WERI-Rb-1 (cell line): Measurements from ENCODE around the gene LARGE1.

Experiments
- DNase-seq: peaks from one replicate; pipeline ENCODE4 v3.0.0-alpha.2; 2020
- H3K27ac ChIP-seq: fragments of 250-450 bp; sonication (Bioruptor Pico); 2 replicates; pipeline ENCODE4 v1.5.1; 2020; ENCODE audit warnings: mild to moderate bottlenecking, moderate library complexity
- H3K27me3 ChIP-seq: fragments of 250-450 bp; sonication (Bioruptor Pico); 2 replicates; pipeline ENCODE4 v1.5.1; 2021; ENCODE audit warnings: mild to moderate bottlenecking, low read depth, moderate library complexity; ENCODE audit not compliant: insufficient read depth, severe bottlenecking
- H3K36me3 ChIP-seq: fragments of 250-450 bp; sonication (Bioruptor Pico); 2 replicates; pipeline ENCODE4 v1.5.1; 2020; ENCODE audit warnings: mild to moderate bottlenecking, moderate library complexity
- H3K4me3 ChIP-seq: 2 replicates; pipeline ENCODE4 v1.5.1; 2011; ENCODE audit warnings: low read depth, mild to moderate bottlenecking, control low read depth, low read length
- H3K9me3 ChIP-seq: fragments of 250-450 bp; sonication (Bioruptor Pico); 2 replicates; pipeline ENCODE4 v1.5.1; 2021; ENCODE audit warnings: mild to moderate bottlenecking, moderate library complexity; ENCODE audit not compliant: severe bottlenecking
- TF ChIP-seq, protein P1 (sequence below): IDR thresholded peaks from 2 replicates; pipeline ENCODE4 v1.5.1; 2011; ENCODE audit warnings: low read depth, mild to moderate bottlenecking, control low read depth, inconsistent platforms, low read length

The LARGE1 gene

DNA sequence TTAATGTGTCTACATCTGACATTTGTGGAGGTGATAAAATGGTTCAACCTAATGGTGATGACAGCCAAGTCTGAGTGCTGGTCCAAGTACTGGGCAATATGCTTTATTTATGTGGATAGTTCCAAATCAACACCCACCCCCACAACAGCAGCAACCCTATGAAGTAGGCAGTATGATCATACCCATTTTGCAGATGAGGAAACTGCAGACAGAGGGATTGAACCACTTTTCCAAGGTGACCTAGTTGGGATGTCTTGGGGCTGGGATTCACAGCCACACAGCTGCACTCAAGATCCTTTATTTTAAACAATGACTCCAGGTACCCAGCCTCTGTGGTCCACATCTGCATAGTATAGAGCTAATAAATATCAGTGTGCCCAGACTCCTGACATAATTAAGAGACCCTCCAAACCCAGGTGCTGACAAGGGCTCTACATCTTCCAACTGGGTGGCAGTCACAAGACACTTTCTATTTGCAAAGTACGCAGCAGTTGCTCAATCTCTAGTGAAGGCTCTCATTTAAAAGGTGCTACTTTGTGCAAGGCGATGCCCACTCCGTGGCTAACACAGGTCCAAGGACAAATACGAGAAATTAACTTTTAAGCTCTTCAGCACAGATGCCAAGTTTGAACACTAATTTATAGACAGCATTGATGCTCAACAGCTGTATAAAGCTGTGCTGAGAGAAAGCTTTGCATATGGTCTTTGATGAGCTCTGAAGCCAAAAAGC is 426.6 kb downstream of the LARGE1 start:
- TF ChIP-seq, protein P1, sequence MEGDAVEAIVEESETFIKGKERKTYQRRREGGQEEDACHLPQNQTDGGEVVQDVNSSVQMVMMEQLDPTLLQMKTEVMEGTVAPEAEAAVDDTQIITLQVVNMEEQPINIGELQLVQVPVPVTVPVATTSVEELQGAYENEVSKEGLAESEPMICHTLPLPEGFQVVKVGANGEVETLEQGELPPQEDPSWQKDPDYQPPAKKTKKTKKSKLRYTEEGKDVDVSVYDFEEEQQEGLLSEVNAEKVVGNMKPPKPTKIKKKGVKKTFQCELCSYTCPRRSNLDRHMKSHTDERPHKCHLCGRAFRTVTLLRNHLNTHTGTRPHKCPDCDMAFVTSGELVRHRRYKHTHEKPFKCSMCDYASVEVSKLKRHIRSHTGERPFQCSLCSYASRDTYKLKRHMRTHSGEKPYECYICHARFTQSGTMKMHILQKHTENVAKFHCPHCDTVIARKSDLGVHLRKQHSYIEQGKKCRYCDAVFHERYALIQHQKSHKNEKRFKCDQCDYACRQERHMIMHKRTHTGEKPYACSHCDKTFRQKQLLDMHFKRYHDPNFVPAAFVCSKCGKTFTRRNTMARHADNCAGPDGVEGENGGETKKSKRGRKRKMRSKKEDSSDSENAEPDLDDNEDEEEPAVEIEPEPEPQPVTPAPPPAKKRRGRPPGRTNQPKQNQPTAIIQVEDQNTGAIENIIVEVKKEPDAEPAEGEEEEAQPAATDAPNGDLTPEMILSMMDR: no peak
- no peaks in the 10 kb centered on the region for H3K27me3 ChIP-seq
- no peak for DNase-seq
- H3K4me3 ChIP-seq: no peak overlapping the region
- no peaks in the 10 kb centered on the region for H3K36me3 ChIP-seq
- no peak overlapping the region for H3K27ac ChIP-seq
- no peaks in the 10 kb centered on the region for H3K9me3 ChIP-seq

DNA sequence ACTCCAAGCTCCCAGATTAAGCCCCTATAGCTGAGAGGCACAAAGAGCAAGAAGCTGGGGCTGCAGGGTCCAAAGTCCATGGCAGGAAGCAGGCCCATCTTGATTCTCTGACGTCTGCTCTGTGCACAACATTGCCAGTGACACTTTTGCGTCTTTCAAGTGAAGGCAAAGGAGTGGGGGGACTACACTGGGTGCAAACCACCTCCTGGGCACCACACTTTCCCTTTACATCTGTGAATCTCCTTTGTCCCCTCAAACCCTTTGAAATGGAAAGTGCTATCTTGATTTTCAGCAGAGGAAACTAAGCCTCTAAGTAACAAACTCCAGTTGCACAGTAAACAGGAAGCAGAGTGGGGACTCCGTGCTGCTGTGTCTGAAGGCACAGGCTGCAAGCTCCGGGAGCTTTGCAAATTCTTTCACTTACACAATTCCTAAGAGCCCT is 428.0 kb downstream of the LARGE1 start:
- Histone ChIP-seq H3K27me3 (no peaks in the 10 kb centered on the region), H3K9me3 (no peaks in the 10 kb centered on the region), H3K27ac (no peak overlapping the region), H3K36me3 (no peaks in the 10 kb centered on the region), H3K4me3 (no peak overlapping the region)
- TF ChIP-seq, protein P1: no peak
- no peak for DNase-seq

DNA sequence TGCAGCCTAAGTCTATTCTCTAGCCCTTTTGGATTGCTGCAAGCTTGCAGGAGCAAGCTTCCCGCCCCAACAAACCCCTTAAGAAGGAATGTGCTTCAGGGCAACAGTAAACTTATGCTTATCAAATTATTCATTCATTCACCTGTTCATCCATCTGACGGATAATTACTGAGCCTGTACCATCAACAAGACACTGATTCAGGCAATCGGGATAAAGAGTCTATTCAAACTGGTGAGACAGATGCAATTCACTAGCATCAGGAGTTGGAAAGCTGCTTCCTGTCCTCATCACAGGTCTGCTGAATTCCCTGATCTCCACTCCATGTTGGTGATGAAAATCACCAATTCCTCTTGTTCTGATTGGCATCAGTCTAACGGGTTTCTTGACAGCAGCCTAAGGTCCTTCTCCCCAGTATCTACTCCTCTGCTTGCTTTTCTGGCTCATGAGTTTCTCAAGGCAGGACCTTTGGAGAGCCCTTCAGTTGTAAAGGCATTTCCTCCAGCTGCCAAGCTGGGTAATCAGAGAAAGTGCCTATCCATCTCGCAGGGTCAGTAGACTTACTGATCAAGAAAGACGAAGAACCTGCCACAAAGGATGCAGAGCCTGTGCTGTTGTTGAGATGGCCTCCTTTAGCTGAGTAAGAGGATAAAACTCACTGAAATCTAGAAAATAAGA is 433.1 kb downstream of the LARGE1 start:
- Histone ChIP-seq H3K36me3 (no peaks in the 10 kb centered on the region), H3K4me3 (no peak overlapping the region), H3K27ac (no peak overlapping the region), H3K9me3 (no peaks in the 10 kb centered on the region), H3K27me3 (no peaks in the 10 kb centered on the region)
- no peak for DNase-seq
- TF ChIP-seq, protein P1: no peak

DNA sequence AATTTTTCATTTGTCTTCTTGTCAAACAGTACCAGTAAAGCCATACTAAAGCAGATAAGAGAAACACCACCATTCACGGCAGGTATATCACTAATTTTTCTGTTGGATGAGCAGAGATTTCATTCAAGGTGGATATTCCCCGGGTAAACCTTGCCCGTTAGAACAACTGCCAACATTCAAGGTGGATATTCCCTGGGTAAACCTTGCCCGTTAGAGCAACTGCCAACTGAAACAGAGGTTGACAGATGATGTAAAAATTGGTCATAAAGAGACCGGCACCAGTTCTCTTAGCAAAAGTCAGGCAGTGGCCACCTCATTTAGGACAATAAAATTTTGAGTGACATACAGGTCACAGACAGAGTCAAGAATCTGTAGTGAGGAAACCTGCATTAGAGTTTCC is 438.7 kb downstream of the LARGE1 start:
- TF ChIP-seq, protein P1: no peak
- H3K27ac ChIP-seq: no peak overlapping the region
- no peaks in the 10 kb centered on the region for H3K36me3 ChIP-seq
- no peaks in the 10 kb centered on the region for H3K27me3 ChIP-seq
- no peak overlapping the region for H3K4me3 ChIP-seq
- no peaks in the 10 kb centered on the region for H3K9me3 ChIP-seq
- no peak for DNase-seq

DNA sequence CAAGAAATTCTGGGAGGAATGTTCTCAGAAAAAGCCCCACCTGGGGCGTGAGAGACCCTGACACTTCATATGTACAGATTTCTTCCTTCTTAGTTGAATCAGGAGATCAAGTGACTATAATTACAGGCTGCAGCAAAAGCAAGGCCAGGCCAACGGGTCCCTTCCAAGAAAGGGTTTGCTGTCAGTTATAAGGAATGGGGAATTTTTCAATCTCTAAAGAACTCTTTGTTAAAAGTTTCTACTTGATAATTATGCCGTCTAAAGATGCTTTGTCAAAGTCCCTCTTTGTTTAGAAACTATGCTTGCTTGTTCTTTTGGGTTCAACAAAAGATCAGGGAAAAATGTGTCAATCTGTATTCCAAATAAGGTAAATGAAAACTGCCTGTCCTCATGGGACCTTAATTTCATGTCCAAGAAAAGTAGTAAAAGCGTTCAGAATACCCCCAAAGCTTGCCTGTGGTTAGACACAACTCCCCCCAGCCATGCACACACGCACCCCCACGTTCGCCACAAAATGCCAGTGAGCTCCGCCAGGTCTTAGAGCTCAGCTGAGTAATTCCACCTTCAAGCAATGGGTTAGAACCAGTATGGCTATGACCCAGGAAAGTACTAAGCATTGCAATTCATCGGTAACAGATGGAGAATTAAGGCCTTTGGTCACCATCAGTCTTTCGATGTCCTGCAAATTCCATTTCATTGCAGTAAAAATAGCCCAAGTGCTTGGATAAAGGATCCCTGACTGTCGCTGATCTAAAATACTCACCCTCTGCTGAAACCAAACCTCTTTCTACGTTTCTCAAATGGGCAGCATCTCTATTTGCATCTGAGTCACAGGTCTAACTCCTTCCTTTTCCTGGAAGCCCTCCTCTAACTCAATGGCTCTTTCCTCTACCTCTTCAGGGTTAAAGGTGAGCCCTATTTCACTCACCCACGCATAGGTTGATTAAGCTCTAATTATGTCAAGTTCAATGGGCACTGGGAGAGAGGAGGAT is 442.9 kb downstream of the LARGE1 start:
- Histone ChIP-seq H3K27ac (no peak overlapping the region), H3K27me3 (no peaks in the 10 kb centered on the region), H3K4me3 (no peak overlapping the region), H3K36me3 (no peaks in the 10 kb centered on the region), H3K9me3 (no peaks in the 10 kb centered on the region)
- TF ChIP-seq, protein P1: no peak
- DNase-seq: no peak
